NB4 (cell line): Measurements from ENCODE around the gene ZNF41.
"Not testable (repeated sequence)": the region's sequence is repeated elsewhere in the genome, so short reads cannot be mapped to it uniquely, and the experiment has no call there.

Experiments
- DNase-seq: peaks from one replicate; pipeline ENCODE4 v3.0.0; 2010; ENCODE audit warnings: low read depth
- H3K4me3 ChIP-seq: one replicate; pipeline ENCODE4 v1.5.1; 2011; ENCODE audit warnings: mild to moderate bottlenecking, low read depth, low read length, moderate library complexity
- MYC ChIP-seq: IDR thresholded peaks from 2 replicates; pipeline ENCODE4 v1.6.1; 2011; ENCODE audit warnings: low read depth, low read length
- POLR2A ChIP-seq: IDR thresholded peaks from 2 replicates; pipeline ENCODE4 v1.6.1; 2011; ENCODE audit warnings: mild to moderate bottlenecking; ENCODE audit not compliant: insufficient read length; ENCODE audit errors: extremely low read depth
- TF ChIP-seq, protein P1 (sequence below): IDR thresholded peaks from 2 replicates; pipeline ENCODE4 v1.6.1; 2011; ENCODE audit warnings: low read depth, low read length
- TF ChIP-seq, protein P2 (sequence below): IDR thresholded peaks from one replicate; pipeline ENCODE4 v1.5.1; 2012; ENCODE audit warnings: low read depth, low read length

The ZNF41 gene

DNA sequence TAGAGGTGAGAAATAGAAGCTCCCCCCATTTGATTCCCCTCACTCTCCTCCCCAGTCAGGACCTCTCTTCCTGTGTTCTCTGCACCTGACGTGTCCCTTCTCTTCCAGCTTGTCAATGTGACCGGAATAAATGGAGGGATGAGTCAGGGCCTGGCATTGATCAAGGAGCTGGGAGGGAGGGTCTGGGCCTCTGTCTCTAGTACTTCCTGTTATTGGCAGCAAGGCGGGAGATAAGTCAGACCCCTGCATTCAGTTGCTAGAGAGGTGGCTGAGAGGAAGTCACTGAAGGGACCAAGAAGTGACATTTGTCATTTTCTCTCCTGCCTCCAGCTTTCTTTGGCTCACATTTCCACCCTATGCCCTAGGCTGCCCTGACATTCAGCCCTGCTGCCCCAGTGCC is 35.1 kb upstream of the ZNF41 start:
- no peak overlapping the region for H3K4me3 ChIP-seq
- DNase-seq, result peak; percentile 23
- no peak for TF ChIP-seq MYC
- TF ChIP-seq, protein P1, sequence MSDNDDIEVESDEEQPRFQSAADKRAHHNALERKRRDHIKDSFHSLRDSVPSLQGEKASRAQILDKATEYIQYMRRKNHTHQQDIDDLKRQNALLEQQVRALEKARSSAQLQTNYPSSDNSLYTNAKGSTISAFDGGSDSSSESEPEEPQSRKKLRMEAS, result no peak
- TF ChIP-seq, protein P2, sequence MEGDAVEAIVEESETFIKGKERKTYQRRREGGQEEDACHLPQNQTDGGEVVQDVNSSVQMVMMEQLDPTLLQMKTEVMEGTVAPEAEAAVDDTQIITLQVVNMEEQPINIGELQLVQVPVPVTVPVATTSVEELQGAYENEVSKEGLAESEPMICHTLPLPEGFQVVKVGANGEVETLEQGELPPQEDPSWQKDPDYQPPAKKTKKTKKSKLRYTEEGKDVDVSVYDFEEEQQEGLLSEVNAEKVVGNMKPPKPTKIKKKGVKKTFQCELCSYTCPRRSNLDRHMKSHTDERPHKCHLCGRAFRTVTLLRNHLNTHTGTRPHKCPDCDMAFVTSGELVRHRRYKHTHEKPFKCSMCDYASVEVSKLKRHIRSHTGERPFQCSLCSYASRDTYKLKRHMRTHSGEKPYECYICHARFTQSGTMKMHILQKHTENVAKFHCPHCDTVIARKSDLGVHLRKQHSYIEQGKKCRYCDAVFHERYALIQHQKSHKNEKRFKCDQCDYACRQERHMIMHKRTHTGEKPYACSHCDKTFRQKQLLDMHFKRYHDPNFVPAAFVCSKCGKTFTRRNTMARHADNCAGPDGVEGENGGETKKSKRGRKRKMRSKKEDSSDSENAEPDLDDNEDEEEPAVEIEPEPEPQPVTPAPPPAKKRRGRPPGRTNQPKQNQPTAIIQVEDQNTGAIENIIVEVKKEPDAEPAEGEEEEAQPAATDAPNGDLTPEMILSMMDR, result no peak
- no peak for TF ChIP-seq POLR2A

DNA sequence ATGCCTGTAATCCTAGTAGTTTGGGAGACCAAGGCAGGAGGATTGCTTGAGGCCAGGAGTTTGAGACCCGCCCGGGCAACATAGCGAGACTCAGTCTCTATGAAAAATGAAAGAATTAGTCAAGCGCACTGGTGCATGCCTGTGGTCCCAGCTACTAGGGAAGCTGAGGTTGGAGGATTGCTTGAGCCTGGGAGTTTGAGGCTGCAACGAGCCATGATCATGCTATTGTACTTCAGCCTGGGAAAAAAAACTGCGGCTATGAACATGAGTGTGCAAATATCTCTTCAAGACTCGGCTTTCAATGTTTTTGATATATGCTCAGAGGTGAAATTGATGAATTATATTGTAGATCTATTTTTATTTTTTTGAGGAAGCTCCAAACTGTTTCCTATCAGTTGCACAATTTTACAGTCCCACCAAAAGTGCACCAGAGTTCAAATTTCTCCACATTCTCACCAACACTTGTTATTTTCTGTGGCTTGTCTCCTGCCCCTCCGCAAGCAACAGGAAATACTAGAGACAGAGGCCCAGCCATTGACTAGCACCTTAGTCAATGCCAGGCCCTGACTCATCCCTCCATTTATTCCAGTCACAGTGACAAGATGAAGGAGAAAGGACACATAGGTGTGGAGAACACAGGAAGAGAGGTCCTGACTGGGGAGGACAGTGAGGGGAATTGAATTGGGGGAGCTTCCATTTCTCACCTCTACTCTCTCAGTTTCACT is 33.1 kb upstream of the ZNF41 start:
- no peak for TF ChIP-seq POLR2A
- TF ChIP-seq MYC, result no peak
- TF ChIP-seq, protein P2, result no peak
- TF ChIP-seq, protein P1, result no peak
- peak; percentile 54 for DNase-seq

DNA sequence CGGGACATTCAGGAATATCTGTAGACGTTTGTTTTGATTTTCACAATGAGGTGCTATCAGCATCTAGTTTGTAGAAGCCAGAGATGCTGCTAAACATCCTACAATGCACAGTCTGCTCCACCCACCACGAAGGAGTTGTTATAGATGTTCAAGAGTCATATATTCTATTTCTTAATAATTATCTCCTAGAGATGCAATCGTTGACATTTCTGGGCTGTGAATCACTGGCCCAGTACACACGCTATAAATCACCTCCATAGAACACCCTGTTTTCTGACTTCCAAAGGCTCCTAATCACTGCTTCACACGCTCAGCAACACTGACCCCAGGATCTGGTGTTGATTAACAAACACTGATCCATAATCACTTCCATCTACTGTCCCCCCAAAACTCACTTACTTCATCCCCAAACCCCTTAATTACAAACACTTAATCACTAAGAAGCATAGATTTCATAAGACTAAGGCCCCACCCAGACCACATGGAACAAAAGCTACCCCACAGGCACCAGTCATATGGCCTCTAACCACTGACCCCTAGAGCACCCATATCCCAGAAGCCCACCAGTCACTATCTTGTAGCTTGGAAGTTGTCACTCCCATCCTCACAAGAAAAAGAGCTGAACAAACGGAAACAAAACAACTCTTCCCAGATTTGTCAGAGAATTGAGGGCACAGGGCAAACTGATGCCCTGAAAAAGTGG is 31.7 kb upstream of the ZNF41 start:
- no peak overlapping the region for H3K4me3 ChIP-seq
- no peak for TF ChIP-seq POLR2A
- no peak for DNase-seq

More for the DNA sequence above, 33.1 kb upstream of the ZNF41 start:
- H3K4me3 ChIP-seq, result no peak overlapping the region

DNA sequence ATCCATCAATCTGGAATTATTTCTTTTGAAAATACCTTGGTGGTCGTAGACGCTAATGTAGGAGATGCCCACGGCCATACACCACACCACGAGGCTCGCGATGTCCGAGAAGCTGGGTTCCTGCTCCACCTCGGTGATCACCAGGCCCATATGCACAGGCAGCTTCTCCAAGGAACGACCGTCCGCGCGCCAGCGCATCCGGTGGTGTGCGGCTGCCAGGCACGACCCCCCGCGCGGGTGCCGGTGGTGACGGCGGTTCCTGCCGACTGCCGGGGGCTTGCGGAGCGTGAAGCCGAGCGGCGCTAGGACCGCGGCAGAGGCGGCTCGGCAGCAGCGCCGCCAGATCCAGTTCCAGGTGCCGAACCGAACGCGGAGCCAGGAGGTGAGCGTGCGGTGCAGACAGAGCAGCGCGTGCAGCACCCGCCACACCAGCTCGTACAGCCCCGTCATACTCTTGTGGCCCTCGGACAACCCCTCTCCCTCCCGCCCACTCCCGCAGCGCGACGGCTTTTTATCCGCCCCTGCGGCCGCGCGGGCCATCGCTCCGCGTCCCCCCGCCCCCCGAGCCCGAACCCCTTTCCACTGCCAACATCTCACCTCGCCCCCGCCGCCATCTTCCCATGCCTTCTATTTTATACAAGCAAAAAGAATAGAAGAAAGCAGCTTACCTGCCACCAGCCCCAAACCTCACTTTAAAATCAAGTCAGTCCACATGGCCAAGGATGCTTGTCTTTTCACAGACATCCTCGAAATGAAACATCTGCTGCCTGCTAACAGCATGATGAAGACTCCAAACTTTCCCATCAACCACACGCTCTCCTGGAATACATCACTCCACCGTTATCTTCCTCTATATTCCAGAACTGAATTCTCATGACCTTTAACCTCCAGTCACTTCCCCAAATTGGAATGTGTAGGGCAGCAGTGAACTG is 30.3 kb upstream of the ZNF41 start:
- DNase-seq, result not testable (repeated sequence)
- peak overlapping the region; percentile 25 for H3K4me3 ChIP-seq

DNA sequence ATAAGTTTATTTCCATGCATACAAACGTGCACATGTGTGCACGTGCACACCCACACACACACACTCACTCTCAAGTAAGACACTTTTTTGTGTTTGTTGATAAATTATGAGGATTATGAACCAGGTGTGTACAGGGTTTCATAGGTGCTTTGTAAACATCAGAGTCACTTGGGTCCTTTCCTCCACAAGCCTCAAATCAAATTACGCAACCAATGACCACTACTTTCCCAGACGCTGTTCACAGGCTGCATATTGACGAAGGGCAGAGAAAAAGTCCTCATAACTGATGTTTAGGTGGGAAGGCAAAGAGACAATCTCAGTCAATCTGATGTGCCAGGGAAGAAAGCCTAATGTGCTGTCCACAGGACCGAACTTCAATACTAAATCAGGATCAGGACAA is 29.4 kb upstream of the ZNF41 start:
- not testable (repeated sequence) for H3K4me3 ChIP-seq

DNA sequence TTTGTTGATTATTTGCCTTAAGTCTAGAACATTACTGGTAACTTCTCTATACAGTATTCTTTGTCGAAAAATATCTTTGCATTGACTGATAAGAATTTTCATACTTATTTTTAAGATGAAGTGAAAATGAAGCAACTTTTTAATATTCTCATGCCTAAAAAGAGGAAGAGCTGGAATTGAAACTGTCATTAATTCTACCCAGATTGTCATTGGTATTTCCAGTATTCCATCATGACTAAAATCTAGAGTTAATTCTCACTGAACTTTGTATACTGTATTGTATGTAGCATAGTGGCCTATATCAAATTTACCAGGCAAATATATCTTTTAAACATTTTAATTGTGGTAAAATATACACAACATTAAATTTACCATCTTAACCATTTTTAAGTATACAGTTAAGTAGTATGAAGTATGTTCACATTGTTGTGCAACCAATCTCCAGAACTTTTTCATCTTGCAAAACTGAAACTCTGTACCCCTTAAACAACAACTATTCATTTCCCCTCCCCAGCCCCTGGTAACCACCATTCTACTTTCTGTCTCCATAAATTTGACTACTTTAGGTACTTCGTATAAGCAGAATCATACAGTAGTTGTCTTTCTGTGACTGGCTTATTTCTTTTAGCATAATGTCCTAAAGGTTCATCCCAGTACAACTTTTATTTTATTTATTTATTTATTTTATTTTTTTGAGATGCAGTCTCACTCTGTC is 24.3 kb upstream of the ZNF41 start:
- no peak for TF ChIP-seq POLR2A
- TF ChIP-seq, protein P2, result no peak
- TF ChIP-seq, protein P1, result no peak
- no peak for TF ChIP-seq MYC
- no peak overlapping the region for H3K4me3 ChIP-seq
- DNase-seq, result no peak

More for the DNA sequence above, 29.4 kb upstream of the ZNF41 start:
- DNase-seq, result peak; percentile 19

DNA sequence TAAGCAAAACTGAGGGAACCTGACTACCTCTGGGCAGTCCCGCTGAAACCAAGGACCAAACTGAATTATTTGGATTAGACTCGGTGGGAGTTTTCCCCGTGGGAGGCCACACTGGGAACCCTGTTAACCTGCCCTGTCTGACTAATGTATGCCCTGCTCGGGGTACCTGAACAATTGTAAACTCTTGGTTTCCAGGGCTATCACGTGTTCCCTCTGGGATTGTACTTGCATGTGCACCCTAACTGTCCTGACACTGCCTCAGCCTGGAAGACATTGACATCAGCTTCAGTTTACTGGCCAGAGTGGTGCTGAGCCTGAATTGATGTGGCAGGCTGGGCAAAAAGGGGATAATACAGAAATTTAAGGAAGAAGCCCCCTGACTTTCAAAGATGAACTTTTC is 20.1 kb upstream of the ZNF41 start:
- DNase-seq, result no peak
- TF ChIP-seq MYC (no peak), POLR2A (no peak)
- TF ChIP-seq, protein P1, result no peak
- no peak overlapping the region for H3K4me3 ChIP-seq
